ENCODE results near the gene TENT5D.
"Not testable (repeated sequence)": the region's sequence is repeated elsewhere in the genome, so short reads cannot be mapped to it uniquely, and the experiment has no call there.

The TENT5D gene

DNA sequence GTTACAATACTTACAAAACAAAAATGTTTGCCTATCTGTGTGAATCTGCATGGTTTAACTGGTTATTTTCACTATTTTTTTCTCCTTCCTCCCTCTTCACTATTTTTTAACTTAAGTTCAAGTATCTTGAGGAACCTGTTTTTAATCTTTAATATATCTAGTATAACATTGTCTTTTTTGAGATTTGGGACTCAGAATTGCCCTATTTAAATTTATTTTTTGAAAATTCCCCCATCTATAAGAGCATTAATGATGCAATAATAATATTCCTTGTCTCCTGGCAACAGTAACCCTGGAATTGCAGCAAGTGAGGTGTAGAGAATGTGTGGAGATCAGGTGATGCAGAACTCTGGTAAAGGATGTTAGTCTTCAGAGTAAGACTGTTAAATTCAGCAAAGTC, at the start of gene TENT5D:
TENT5D (plus strand) TSS at position 301 of the 400 bp plus-strand sequence. CDS start 22,093 bp downstream, outside the sequence.
- no peak for DNase-seq

- not testable (repeated sequence) for DNase-seq
Measured at GRCh38 chrX:80385651-80386050, 34.6 kb upstream of the TENT5D start.

GRCh38 chrX:80388206-80388605, 32.0 kb upstream of the TENT5D start:
- DNase-seq, result no peak

DNA sequence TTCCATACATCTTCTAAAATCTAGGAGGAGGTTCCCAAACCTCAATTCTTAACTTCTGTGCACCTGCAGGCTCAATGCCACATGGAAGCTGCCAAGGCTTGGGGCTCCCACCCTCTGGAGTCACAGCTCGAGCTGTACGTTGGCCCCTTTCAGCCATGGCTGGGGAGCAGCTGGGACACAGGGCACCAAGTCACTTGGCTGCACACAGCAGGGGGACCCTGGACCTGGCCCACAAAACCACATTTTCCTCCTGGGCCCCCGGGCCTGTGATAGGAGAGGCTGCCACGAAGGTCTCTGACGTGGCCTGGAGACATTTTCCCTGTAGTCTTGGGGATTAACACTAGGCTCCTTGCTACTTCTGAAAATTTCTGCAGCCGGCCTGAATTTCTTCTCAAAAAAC, 8.2 kb upstream of the TENT5D start:
- DNase-seq, result no peak

DNA sequence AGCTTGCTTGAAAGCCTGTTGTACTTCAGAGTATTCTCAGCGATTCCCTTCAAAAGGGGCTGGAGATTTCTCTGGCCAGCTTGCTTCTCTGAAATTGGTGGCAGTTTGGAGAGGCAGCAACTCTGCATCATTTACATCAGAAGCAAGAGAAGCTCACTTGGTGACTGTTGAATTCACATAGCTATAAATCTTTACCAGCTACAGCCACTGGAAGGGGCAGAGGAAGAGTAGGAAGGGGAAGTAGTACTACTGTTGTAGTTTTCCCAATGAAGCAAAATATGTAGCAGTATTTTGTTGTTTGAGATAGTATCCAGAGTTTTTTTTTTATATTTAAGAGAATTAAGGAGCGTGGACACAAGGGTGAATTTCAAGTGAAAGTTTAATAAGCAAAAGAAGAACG, 2.8 kb downstream of the TENT5D start:
- no peak for DNase-seq

- DNase-seq, result no peak
Measured at GRCh38 chrX:80423744-80424143, 3.5 kb downstream of the TENT5D start.

- no peak for DNase-seq
Measured at GRCh38 chrX:80430826-80431504, 10.7 kb downstream of the TENT5D start.

DNA sequence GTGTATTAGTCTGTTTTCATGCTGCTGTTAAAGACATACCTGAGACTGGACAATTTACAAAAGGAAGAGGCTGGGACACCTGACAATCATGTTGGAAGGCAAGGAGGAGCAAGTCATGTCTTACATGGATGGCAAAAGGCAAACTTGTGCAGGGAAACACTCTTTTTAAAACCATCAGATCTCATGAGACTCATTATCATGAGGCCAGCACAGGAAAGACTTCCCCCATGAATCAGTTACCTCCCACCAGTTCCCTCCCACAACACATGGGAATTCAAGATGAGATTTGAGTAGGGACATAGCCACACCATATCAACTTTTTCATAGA, 11.2 kb downstream of the TENT5D start:
- no peak for DNase-seq

GRCh38 chrX:80432441-80432840, 12.2 kb downstream of the TENT5D start:
- no peak for DNase-seq

DNA sequence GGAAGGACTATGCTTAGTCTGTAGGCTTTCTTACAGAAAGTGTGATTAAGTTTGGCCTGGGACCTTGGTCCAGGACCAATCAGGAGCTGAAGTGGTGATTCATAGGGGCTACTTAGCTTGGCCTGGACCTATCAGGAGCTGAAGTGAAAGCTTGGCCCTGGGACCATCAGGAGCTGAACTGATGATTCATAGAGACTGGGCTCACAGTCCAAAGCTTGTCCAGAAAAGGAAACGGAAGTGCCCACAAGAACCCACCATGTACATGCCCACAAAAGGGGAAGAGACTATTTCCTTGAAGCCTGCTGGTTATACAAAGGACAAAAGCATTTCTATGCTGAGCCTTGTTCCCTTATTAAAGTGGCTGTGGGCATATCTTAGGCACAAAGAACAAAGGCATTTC, 12.6 kb downstream of the TENT5D start:
- DNase-seq, result no peak

GRCh38 chrX:80468166-80468565, 47.9 kb downstream of the TENT5D start:
- not testable (repeated sequence) for DNase-seq

DNA sequence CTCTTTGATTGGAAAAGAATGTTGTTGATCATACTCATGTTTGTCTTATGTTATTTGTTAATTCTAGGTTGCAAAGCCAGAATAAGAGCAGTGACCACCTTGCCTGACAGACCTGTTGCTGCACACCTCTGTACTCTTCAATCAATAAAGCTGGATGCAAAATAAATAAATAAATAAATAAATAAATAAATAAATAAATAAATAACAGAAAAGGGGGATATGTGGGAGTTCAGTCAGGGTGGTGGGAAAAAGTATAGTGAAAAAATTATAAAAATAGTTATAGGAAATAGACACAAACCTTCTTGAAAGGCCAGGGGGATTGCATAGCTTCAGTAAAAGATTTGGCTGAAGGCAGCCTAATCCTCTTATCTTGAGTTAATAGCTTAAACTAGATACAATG, 51.3 kb downstream of the TENT5D start:
- no peak for DNase-seq

DNA sequence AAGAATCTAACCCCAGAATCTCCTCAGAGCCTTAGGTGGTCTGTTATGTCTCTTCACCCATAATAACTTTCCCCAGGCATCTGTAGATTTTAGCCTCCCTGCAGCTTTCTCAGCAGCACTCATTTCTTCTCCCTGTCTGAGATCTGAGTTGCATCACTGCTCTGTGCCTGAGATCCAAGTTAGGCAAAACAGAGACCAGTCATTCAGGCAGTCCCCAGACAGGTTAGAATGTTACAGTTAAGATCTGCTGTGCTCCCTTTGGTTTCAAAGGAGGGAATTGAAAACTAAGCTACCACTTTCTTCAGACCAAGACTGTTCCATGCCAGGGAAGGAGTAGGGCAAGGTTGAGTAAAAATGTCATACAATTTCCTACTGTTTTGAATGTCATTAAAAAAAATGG, 65.3 kb downstream of the TENT5D start:
- no peak for DNase-seq

- no peak for DNase-seq
Measured at GRCh38 chrX:80486299-80486698, 66.1 kb downstream of the TENT5D start.

DNA sequence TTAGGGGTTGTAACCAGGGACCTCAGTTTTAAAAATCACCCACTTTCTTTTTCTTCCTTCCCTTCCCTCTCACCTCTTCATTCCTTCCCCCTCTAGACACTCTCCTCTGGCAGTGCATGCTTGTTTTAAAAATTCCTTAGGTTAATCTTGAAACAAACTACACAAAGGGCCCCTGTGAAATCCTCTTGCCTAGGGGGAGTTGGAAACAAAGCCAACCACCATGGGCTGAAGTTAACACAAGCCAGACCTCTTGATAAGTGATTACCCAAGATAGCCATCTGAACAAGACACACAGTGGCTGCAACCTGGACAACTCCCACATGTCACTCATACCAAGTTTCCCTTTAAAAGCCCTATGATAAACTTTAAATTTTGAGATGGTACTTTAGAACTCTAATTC, 68.9 kb downstream of the TENT5D start:
- DNase-seq, result no peak

All from NCI-H446 (cell line).